Smooth muscle cell of the brain vasculature (primary cell): Measurements from ENCODE around the gene HDAC4.

Experiments
- DNase-seq: peaks from one replicate; pipeline ENCODE4 v3.0.0-alpha.2; 2012; ENCODE audit warnings: low read depth, low spot score

HDAC4 gene

GRCh38 chr2:239109928-239110545 is 290.8 kb downstream of the HDAC4 start:
- no peak for DNase-seq

GRCh38 chr2:239109041-239109927 is 291.5 kb downstream of the HDAC4 start:
- DNase-seq: no peak

GRCh38 chr2:239108459-239108858 is 292.4 kb downstream of the HDAC4 start:
- no peak for DNase-seq

GRCh38 chr2:239107936-239108335 is 292.9 kb downstream of the HDAC4 start:
- DNase-seq: no peak

GRCh38 chr2:239106966-239107365 is 293.9 kb downstream of the HDAC4 start:
- no peak for DNase-seq

- DNase-seq: no peak
Measured at GRCh38 chr2:239106314-239106908, 294.4 kb downstream of the HDAC4 start.

- DNase-seq: no peak
Measured at GRCh38 chr2:239105234-239105633, 295.6 kb downstream of the HDAC4 start.

- no peak for DNase-seq
Measured at GRCh38 chr2:239104800-239105199, 296.0 kb downstream of the HDAC4 start.

- DNase-seq: no peak
Measured at GRCh38 chr2:239103125-239104098, 297.4 kb downstream of the HDAC4 start.

- no peak for DNase-seq
Measured at GRCh38 chr2:239102266-239102665, 298.6 kb downstream of the HDAC4 start.

- DNase-seq: no peak
Measured at GRCh38 chr2:239101807-239102206, 299.0 kb downstream of the HDAC4 start.

GRCh38 chr2:239101071-239101470 is 299.7 kb downstream of the HDAC4 start:
- no peak for DNase-seq

GRCh38 chr2:239099474-239099873 is 301.3 kb downstream of the HDAC4 start:
- DNase-seq: no peak

GRCh38 chr2:239098288-239098970 is 302.4 kb downstream of the HDAC4 start:
- no peak for DNase-seq

GRCh38 chr2:239097428-239097696 is 303.5 kb downstream of the HDAC4 start:
- DNase-seq: no peak

GRCh38 chr2:239096676-239097427 is 304.0 kb downstream of the HDAC4 start:
- DNase-seq: no peak

GRCh38 chr2:239095460-239096081 is 305.2 kb downstream of the HDAC4 start:
- no peak for DNase-seq

GRCh38 chr2:239094867-239095266 is 306.0 kb downstream of the HDAC4 start:
- DNase-seq: no peak

GRCh38 chr2:239093952-239094351 is 306.9 kb downstream of the HDAC4 start:
- no peak for DNase-seq

GRCh38 chr2:239093542-239093941 is 307.3 kb downstream of the HDAC4 start:
- DNase-seq: no peak
